Activated CD8-positive, alpha-beta memory T cell treated with anti-CD3 and anti-CD28 coated beads, Interleukin-2, amount 50 U/mL, for 48 hours (primary cell): ENCODE measurements around the gene PACSIN2.
"Not testable (repeated sequence)": the region's sequence is repeated elsewhere in the genome, so short reads cannot be mapped to it uniquely, and the experiment has no call there.

ENCODE experiments used
- DNase-seq: peaks from one replicate; pipeline ENCODE4 v3.0.0-alpha.2; 2020

Gene PACSIN2

DNA sequence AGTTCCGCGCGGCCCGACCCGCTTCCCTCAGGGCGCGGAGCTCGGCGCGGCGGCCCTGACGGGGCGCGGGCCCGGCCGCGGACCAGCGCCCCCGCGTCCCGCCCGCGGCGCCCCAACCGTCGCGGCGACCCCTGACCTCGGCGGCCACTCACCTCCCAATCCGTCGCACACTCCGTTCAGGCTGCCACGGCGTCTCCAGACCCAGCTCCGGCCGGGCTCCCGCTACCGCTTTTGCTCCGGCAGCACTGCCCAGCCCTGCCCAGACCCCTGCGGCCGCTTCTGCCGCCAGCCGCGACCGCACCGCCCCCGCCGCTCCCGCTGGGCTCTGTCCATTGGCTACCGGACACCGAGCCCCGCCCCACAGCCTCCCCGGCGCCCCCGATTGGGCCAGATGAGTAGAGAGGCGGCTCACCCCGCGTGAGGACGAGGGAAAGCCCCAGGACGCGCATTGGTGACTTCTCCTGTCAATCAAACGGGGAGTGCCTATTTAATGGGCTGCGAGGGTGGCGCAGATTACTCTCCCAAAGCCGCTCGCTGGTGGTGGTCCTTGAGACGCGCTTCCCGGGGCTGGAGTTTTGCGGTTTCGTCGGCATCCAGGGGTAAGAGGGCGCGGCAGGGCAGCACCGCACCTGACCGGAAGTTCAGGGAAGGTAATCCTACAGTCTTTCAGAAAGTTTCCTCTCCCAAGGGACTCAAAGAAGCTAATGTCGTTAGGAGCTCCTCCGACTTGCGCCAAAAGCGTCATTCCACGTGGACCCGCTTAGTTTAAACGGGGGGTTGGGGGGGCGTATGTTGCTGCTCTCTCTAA lies at the start of gene PACSIN2:
TSS of gene PACSIN2 (minus strand) at position 281 of the 808 bp plus-strand sequence. CDS start 103,069 bp downstream, outside the sequence.
- peak; percentile 99 for DNase-seq

DNA sequence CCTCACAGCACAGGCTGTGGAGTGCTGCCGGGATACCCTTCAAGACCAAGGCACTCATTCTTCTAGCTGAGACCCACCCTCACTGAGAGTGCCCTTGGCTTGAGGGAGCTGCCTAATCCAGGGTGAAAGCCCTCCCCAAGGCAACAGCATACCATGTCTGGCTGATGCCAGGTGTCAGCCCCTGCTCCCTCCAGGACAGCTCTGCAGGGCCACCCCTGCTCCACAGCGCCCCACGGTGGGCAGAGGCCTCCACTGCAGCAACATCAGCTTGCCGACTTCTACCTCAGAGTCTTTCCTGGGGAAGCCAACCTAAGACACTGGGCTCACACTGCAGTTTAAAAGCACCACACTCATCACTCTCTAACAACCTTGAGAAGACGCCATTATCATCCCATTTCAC lies 45.2 kb upstream of the PACSIN2 start:
- DNase-seq = peak; percentile 89

- no peak for DNase-seq
Observed at GRCh38 chr22:43057641-43058040, 42.7 kb upstream of the PACSIN2 start.

GRCh38 chr22:43053176-43053575 lies 38.2 kb upstream of the PACSIN2 start:
- DNase-seq = no peak

DNA sequence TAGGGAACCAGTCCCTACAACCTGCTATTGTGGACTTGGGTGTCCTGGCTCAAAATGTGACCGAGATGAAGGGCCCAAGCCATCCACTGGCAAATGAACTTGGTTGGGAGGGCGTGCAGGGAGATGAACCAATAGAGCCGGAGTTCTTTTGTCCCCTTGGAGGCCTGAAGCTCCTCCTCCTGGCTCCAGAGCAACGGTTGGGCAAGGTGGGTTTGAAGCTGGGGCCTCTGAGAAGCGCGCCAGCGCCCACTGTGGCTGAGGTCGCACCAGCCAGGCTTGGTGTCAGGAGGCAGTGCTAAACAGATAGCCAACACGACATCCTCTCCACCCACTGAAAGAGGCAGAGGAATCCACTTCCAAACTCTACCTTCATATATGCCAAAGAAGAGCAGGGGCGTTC lies 36.0 kb upstream of the PACSIN2 start:
- no peak for DNase-seq

DNA sequence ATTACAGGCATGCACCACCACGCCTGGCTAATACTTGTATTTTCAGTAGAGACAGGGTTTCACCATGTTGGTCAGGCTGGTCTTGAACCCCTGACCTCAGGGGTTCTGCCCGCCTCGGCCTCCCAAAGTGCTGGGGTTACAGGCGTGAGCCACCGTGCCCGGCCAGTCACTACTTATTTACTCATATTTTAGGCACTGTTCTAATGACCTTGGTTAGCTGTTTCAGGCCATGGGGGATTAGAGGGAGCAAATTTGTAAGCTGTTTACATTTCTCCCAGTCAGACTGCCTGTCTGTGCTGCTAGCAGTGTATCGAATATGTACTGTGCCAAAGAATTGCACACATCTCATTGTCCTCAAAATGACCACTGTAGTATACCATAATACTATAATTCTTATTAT lies 32.7 kb upstream of the PACSIN2 start:
- no peak for DNase-seq

- DNase-seq = no peak
Observed at GRCh38 chr22:43044290-43044712, 29.4 kb upstream of the PACSIN2 start.

GRCh38 chr22:43042101-43042780 lies 27.3 kb upstream of the PACSIN2 start:
- DNase-seq = no peak

GRCh38 chr22:43039800-43040199 lies 24.9 kb upstream of the PACSIN2 start:
- no peak for DNase-seq

DNA sequence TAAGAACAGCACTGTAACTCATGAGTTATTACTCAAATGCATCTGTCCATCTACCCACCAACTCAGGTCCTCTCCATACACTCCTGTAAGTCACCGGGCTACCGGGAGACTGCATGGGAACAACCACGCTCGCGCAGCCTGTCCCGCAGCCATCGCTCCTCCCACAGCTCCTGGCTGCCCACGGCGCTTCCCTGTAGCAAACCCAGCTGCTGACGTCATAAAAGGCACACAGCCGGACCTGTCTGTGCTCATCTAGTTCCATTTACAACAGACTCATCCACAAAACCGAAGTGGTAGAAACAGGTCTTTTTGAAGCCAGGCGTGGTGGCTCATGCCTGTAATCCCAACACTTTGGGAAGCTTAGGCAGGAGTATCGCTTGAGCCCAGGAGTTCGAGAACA lies 23.4 kb upstream of the PACSIN2 start:
- DNase-seq = no peak

DNA sequence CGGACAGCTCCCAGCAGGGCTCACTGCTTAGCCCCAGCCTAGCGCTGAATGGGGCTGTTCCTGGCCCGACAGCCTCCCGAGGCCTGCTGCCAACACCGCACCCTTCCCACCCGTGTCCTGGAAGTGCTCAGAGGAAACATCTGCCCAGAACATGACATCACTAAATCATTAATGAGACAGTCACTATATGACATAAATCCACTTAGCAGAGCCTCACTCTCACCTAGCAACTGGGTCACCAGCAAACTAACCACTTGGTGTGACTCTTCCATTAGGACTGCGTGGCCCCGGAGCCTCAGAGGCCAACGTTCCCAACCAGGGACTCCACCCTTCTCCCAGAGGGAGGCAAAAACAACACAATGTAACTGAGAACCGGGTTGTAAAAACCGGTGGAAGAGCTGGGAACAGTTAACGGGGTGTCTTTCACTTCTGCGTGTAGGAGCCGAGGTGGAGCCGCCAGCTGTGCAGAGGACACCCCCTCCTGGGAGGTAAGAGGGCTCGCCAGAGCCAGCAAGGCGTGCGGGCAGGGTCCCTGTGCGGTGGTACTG lies 21.4 kb upstream of the PACSIN2 start:
- no peak for DNase-seq

DNA sequence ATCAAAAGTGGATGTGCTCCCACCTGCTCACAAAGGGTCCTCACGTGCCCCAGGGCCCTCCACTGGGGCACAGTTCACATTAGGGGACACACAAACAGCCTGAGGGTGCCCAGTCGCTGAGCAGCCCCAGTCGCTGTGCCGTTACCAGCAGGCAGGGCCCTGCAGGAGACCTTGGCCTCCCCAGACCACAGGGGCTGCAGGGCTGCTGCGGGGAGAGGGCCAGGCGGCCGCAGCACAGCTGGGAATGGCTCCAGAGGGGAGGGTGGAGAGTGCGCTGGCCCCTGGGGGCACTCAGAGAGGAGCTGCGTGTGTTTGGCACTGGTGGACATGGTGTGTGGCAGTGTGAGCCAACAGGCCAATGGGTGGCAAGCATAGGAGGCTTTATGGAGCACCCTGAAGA lies 20.3 kb upstream of the PACSIN2 start:
- DNase-seq = no peak

GRCh38 chr22:43031617-43032016 lies 16.7 kb upstream of the PACSIN2 start:
- no peak for DNase-seq

GRCh38 chr22:43018615-43019014 lies 3.7 kb upstream of the PACSIN2 start:
- DNase-seq = no peak

DNA sequence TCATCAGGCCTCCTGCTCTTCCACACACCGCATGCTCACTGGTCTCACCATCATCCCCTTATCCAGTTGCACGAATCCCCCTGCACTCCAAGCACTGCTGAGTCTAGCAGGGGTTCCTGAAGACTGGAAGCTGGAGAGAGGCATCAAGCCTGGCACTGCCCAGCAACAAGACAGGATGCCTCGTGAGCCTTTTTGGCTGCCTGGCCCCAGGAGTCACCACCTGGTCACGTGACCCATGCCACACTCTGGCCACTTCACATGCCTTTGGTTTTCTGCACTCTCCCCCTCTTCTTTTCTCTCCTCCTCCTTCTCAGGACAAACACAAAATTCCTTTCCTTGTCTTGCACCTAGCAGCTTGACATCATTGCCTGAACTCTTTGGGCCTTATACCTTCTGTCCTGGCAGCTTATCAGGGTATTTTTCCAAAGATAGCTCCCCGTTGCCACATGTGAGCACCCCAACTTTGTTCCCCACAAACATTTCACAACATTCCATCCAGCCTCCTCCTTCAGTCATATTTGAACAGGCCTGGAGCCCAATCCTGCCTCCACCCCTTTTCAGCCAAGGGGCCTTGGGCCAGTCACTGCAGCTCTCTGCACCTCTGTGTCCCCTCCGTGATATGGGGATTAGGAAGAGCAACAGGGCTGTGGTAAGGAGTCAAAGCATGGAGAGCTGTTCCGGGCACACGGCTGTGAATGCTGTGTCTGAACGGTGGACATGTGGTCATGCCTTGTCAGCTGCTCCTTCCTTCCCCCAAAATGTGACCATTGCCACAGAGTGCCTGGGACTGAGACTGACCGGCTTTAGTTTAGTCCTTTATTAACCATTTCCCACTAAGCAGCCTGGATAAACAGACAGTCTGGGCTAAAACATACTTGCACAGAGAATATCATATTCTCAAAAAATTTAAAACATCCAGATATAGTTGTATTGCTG lies 2.8 kb upstream of the PACSIN2 start:
- DNase-seq = no peak

DNA sequence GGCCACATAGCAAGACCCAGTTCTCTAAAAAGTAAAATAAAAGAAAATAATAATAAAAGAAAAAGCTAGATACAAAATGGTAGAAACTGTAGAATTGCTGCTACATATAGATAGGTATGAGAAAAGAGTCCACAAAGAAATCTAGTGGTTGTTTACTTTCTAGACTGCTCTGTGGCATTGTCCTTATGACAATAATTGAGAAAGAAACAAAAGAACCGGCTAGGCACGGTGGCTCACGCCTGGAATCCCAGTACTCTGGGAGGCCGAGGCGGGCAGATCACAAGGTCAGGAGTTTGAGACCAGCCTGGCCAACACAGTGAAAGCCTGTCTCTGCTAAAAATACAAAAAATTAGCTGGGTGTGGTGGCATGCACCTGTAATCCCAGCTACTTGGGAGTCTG lies 1.2 kb upstream of the PACSIN2 start:
- DNase-seq = not testable (repeated sequence)

DNA sequence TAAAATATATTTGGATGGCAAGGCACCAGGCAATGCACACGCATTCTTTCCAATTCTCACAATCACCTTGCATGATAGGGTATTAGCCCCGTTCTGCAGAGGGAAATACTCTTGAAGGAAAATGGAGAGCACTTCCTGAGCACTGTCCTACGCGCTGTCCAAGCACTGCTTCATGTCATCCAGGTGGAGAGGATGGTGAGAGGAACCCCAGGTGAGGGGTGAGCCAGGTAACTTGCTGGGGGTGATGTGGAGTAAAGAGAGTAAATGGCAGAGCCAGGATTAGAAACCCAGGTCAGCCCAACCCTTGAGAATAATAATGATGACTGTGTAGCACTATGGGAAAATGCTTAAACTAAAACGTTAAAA lies 711 bp upstream of the PACSIN2 start:
- no peak for DNase-seq

DNA sequence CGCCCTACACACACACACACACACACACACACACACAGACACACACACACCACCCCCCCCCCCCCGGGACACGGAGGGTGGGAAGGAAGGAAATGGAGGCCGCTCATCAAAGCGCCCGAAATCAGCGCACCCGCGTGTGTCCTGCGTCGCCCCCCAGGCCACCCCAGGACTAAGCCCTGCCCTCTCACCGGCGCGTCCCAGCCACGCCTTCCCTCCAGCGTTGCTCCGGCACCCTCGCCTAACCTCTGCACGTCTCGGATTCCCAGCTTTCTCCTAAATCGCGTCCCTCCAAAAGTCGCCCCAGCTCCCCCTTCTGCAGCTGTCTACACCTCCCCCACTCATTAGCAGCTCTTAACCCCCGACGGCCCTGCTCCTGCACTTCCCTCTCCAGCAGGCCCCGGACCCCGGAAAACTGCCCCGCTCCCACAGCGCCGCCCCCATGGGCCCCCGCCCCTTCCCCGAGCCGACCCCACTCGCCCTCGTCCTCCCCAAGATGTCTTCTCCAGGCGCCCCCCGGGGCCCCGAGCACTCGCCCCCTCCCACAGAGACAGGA lies 557 bp downstream of the PACSIN2 start:
- peak; percentile 69 for DNase-seq

GRCh38 chr22:43013355-43014315 lies 1.3 kb downstream of the PACSIN2 start:
- DNase-seq = no peak

GRCh38 chr22:43012390-43012789 lies 2.6 kb downstream of the PACSIN2 start:
- no peak for DNase-seq

DNA sequence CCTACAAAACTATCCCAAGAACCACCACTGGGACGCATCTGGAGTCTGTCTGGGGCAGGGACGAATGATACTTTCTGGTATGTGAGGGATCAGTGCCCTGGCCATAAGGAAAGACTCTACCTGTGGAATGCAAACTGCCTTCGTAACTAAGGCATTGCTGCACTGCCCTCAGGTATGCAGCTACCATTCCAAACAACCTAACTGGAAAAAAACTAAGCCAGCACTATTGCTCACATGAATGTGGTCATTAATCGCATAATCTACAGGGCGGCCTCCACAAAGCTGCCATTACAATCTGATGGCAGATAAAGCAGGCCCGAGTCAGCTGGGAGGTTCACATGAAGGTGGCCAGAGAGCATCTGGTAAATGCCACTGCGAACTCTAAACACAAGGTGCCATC lies 3.9 kb downstream of the PACSIN2 start:
- DNase-seq = no peak
